Right forelimb (tissue), 1 donor: ENCODE results near the gene PRKD2.

Experiments
- DNase-seq: peaks from one replicate; pipeline ENCODE4 v3.0.0-alpha.2; 2018

PRKD2 gene

GRCh38 chr19:46660008-46660517 lies 56.9 kb downstream of the PRKD2 start:
- peak; percentile 67 for DNase-seq

- peak; percentile 65 for DNase-seq
Observed at GRCh38 chr19:46659151-46660007, 57.5 kb downstream of the PRKD2 start.

GRCh38 chr19:46656541-46656940 lies 60.4 kb downstream of the PRKD2 start:
- DNase-seq: no peak

GRCh38 chr19:46654621-46655152 lies 62.2 kb downstream of the PRKD2 start:
- no peak for DNase-seq

- DNase-seq: no peak
Observed at GRCh38 chr19:46650445-46650844, 66.5 kb downstream of the PRKD2 start.

GRCh38 chr19:46648961-46649960 lies 67.7 kb downstream of the PRKD2 start:
- DNase-seq: no peak

GRCh38 chr19:46648060-46648960 lies 68.6 kb downstream of the PRKD2 start:
- no peak for DNase-seq

GRCh38 chr19:46646402-46646801 lies 70.5 kb downstream of the PRKD2 start:
- no peak for DNase-seq

- no peak for DNase-seq
Observed at GRCh38 chr19:46644720-46645119, 72.2 kb downstream of the PRKD2 start.

- no peak for DNase-seq
Observed at GRCh38 chr19:46640656-46641055, 76.3 kb downstream of the PRKD2 start.

GRCh38 chr19:46639358-46640182 lies 77.3 kb downstream of the PRKD2 start:
- DNase-seq: peak; percentile 92

GRCh38 chr19:46637224-46637623 lies 79.7 kb downstream of the PRKD2 start:
- no peak for DNase-seq

GRCh38 chr19:46635920-46636761 lies 80.8 kb downstream of the PRKD2 start, which contains the start of gene GNG8:
GNG8 (minus strand) TSS chr19:46636202; CDS start chr19:46634682, 1,520 bp downstream.
- no peak for DNase-seq

- DNase-seq: no peak
Observed at GRCh38 chr19:46634656-46635218, 82.2 kb downstream of the PRKD2 start.

- DNase-seq: peak; percentile 84
Observed at GRCh38 chr19:46634045-46634655, 82.8 kb downstream of the PRKD2 start.

GRCh38 chr19:46633130-46633529 lies 83.8 kb downstream of the PRKD2 start:
- DNase-seq: no peak

- DNase-seq: no peak
Observed at GRCh38 chr19:46631481-46631880, 85.4 kb downstream of the PRKD2 start.

- DNase-seq: no peak
Observed at GRCh38 chr19:46630586-46631205, 86.2 kb downstream of the PRKD2 start.
